ENCODE data around the gene ATL2. TPM values are rescaled to one million over a fixed set of nuclear protein-coding genes. Genes with fewer than 3 reads are reported as not detected.

ATL2 gene
- total and polyA plus RNA-seq, 2 donors (not counting 1 experiment from before 2014, with no cell fraction given), result 21.1 to 69.0 TPM

DNA sequence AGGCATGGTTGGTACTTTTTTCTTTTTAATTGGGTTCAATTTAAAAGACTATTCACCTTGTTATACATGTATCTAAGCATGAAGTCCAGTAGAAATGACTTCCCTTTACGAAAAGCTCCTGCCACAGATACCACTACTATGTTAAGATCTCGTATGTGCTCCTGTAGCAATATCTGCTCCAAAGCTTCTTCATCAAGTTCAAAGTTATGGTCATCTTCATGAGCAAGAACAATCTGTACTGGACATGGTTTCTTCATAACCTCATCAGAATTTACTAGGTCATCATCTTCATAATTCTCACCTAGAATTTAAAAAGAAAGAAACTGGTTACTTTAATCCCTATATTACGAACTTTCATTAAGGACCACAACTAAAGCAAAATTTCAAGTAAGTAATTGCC, 33.9 kb downstream of the ATL2 start:
- no peak overlapping the region for H3K4me3 Mint-ChIP-seq
- POLR2A ChIA-PET, result interaction anchor here (0.7 kb wide), 1 partner anchor 18 kb away, joined by 9 read pairs; no protein-coding TSS in a partner anchor

DNA sequence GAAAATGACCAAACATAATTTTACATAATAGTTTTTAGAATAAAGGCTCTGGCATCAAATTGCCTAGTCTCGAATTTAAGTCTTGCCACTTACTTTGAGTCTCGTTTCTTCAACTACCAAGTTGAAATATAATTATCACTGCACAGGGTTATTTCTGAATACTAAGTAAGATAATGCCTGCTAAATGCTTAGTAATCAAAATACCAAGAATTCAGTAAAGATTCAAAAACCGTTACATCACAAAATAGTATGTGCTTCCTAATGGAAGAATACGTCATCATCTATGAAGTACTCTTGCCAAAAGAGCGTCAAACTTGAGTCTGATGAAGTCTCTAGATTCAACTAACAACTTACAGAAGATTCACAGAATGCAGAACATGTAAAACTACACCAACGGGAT, 40.5 kb downstream of the ATL2 start:
- CTCF ChIA-PET, result interaction anchor here (0.6 kb wide), 2 partner anchors 9 to 10 kb away, joined by 3 to 4 read pairs; no protein-coding TSS in a partner anchor
- Histone ChIP-seq H3K27me3 (replicated peaks in 1 of 4; ENCODE audit: control extremely low read depth in 1 of 4, control insufficient read depth in 3 of 4, insufficient read depth in 4 of 4, low read length in 3 of 4) (no peaks in the 10 kb centered on the region), H3K79me2 (ENCODE audit: control insufficient read depth, insufficient read depth, low read length) (no peaks in the 10 kb centered on the region), H3K9ac (ENCODE audit: low read length) (no peak overlapping the region), H3K4me3 (ENCODE audit: control extremely low read depth in 1 of 5, extremely low read depth in 1 of 5, insufficient read depth in 1 of 5, low read depth in 2 of 5, low read length in 4 of 5) (no peak overlapping the region), H3K27ac (ENCODE audit: low read length in 2 of 2) (no peak overlapping the region), H3K4me2 (replicated peaks; ENCODE audit: low read depth, low read length, poor library complexity, severe bottlenecking) (no peak overlapping the region), H4K20me1 (ENCODE audit: control insufficient read depth, insufficient read depth, low read length, poor library complexity, severe bottlenecking) (no peaks in the 10 kb centered on the region), H3K9me3 (ENCODE audit: control extremely low read depth in 1 of 3, control insufficient read depth in 2 of 3, insufficient read depth in 1 of 3, low read length in 2 of 3) (no peaks in the 10 kb centered on the region), H2AFZ (ENCODE audit: insufficient read depth, low read depth, low read length, poor library complexity, severe bottlenecking) (no peak overlapping the region), H3K36me3 (replicated peaks in 1 of 2; ENCODE audit: control extremely low read depth in 1 of 2, control insufficient read depth in 1 of 2, extremely low read depth in 1 of 2, insufficient read depth in 2 of 2, low read length in 1 of 2) (peaks cover 9 to 13% of the 10 kb centered on the region in 2 experiments), H3K4me1 (ENCODE audit: control insufficient read depth in 2 of 2, insufficient read depth in 2 of 2, low read length in 2 of 2) (no peaks in the 10 kb centered on the region)
- H3K9me3 Mint-ChIP-seq (ENCODE audit: insufficient read depth), result no peaks in the 10 kb centered on the region
- TF ChIP-seq, protein P1, sequence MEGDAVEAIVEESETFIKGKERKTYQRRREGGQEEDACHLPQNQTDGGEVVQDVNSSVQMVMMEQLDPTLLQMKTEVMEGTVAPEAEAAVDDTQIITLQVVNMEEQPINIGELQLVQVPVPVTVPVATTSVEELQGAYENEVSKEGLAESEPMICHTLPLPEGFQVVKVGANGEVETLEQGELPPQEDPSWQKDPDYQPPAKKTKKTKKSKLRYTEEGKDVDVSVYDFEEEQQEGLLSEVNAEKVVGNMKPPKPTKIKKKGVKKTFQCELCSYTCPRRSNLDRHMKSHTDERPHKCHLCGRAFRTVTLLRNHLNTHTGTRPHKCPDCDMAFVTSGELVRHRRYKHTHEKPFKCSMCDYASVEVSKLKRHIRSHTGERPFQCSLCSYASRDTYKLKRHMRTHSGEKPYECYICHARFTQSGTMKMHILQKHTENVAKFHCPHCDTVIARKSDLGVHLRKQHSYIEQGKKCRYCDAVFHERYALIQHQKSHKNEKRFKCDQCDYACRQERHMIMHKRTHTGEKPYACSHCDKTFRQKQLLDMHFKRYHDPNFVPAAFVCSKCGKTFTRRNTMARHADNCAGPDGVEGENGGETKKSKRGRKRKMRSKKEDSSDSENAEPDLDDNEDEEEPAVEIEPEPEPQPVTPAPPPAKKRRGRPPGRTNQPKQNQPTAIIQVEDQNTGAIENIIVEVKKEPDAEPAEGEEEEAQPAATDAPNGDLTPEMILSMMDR (IDR thresholded peaks at IDR 0.05), result no peak
- no peak for TF ChIP-seq EZH2 (IDR thresholded peaks at IDR 0.05; ENCODE audit: borderline replicate concordance, insufficient read depth, low read depth, low read length, poor library complexity, severe bottlenecking)
- H3K27me3 Mint-ChIP-seq, result no peaks in the 10 kb centered on the region
- H3K4me3 Mint-ChIP-seq, result no peak overlapping the region
- POLR2A ChIA-PET, result interaction anchor here (0.7 kb wide), 1 partner anchor 1324 kb away, joined by 3 read pairs; no protein-coding TSS in a partner anchor
- DNase-seq (no peak), ATAC-seq (ENCODE audit: low read depth) (no peak)
- intact Hi-C loops (cut with micrococcal nuclease), result no loop called here
- H3K27ac Mint-ChIP-seq, result no peak overlapping the region
- no peaks in the 10 kb centered on the region for H3K4me1 Mint-ChIP-seq
- WGBS (ENCODE audit: insufficient coverage), result 100% methylated on average over 3 of the region's 6 CpGs

More for the DNA sequence above, 33.9 kb downstream of the ATL2 start:
- Histone ChIP-seq H3K9me3 (ENCODE audit: control extremely low read depth in 1 of 3, control insufficient read depth in 2 of 3, insufficient read depth in 1 of 3, low read length in 2 of 3) (no peaks in the 10 kb centered on the region), H3K79me2 (ENCODE audit: control insufficient read depth, insufficient read depth, low read length) (peaks cover 29% of the 10 kb centered on the region), H3K27me3 (replicated peaks in 1 of 4; ENCODE audit: control extremely low read depth in 1 of 4, control insufficient read depth in 3 of 4, insufficient read depth in 4 of 4, low read length in 3 of 4) (no peaks in the 10 kb centered on the region), H3K4me3 (ENCODE audit: control extremely low read depth in 1 of 5, extremely low read depth in 1 of 5, insufficient read depth in 1 of 5, low read depth in 2 of 5, low read length in 4 of 5) (no peak overlapping the region), H3K4me1 (ENCODE audit: control insufficient read depth in 2 of 2, insufficient read depth in 2 of 2, low read length in 2 of 2) (peaks cover 0 to 3% of the 10 kb centered on the region in 2 donors), H4K20me1 (ENCODE audit: control insufficient read depth, insufficient read depth, low read length, poor library complexity, severe bottlenecking) (peaks cover 20% of the 10 kb centered on the region), H3K27ac (ENCODE audit: low read length in 2 of 2) (no peak overlapping the region), H2AFZ (ENCODE audit: insufficient read depth, low read depth, low read length, poor library complexity, severe bottlenecking) (no peak overlapping the region), H3K9ac (ENCODE audit: low read length) (no peak overlapping the region), H3K4me2 (replicated peaks; ENCODE audit: low read depth, low read length, poor library complexity, severe bottlenecking) (no peak overlapping the region), H3K36me3 (replicated peaks in 1 of 2; ENCODE audit: control extremely low read depth in 1 of 2, control insufficient read depth in 1 of 2, extremely low read depth in 1 of 2, insufficient read depth in 2 of 2, low read length in 1 of 2) (peaks cover 15 to 23% of the 10 kb centered on the region in 2 experiments)
- intact Hi-C loops (cut with micrococcal nuclease), result no loop called here
- H3K9me3 Mint-ChIP-seq (ENCODE audit: insufficient read depth), result peaks cover 2% of the 10 kb centered on the region
- no peaks in the 10 kb centered on the region for H3K27me3 Mint-ChIP-seq
- no peak overlapping the region for H3K27ac Mint-ChIP-seq
- CTCF ChIA-PET, result no interaction called here
- H3K4me1 Mint-ChIP-seq, result no peaks in the 10 kb centered on the region
- DNase-seq, result no peak
- WGBS (ENCODE audit: insufficient coverage), result 95% methylated on average over 2 of the region's 3 CpGs
- TF ChIP-seq, protein P1 (IDR thresholded peaks at IDR 0.05), result no peak
- TF ChIP-seq EZH2 (IDR thresholded peaks at IDR 0.05; ENCODE audit: borderline replicate concordance, insufficient read depth, low read depth, low read length, poor library complexity, severe bottlenecking), result no peak
- no peak for ATAC-seq (ENCODE audit: low read depth)
